Prostate gland (tissue), 2 donors: Measurements from ENCODE around the gene PUSL1.

ENCODE experiments used
- CTCF ChIP-seq, 4 experiments: fragments of 200-600 bp in 2 of 4; fragments of 450-650 bp in 2 of 4; sonication (generic) in 2 of 4; IDR thresholded peaks; 1 replicate in 3 of 4; 2 replicates in 1 of 4; pipeline ENCODE4 v1.5.1; 2016 to 2019; ENCODE audit warnings: antibody characterized with exemption in 4 of 4, mild to moderate bottlenecking in 2 of 4, moderate library complexity in 2 of 4
- POLR2A ChIP-seq: fragments of 450-650 bp; IDR thresholded peaks from one replicate; pipeline ENCODE4 v1.6.1; 2016; ENCODE audit warnings: antibody characterized with exemption, mild to moderate bottlenecking
- POLR2AphosphoS5 ChIP-seq: sonication (generic); formaldehyde crosslinking; IDR thresholded peaks from one replicate; pipeline ENCODE4 v1.6.1; 2017; ENCODE audit warnings: antibody characterized with exemption

DNA sequence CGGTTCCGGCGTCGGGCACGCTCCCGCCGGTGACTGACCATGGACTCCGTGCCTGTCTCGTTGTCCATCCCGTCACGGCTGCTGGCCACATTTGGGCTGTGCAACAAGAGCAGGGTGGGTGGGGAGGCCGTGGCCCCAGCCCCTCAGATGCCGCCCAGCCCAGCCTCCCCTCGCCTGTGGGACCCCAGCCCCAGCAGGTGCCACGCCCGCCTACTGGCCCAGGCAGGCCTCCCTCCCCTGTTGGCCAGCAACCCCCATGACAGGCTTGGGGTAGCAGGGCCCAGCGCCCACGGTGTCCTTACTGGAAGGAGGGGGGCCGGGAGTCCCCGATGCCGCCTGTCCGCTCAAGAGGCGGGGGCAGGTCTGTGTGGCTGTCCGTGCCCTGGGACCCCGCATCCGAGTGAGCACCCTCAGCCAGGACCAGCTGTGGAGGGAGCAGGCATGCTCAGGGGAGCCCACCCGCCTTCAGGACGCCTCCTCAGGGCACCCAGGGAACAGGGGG, 33.7 kb downstream of the PUSL1 start:
- TF ChIP-seq CTCF (IDR thresholded peaks at IDR 0.05), result no peak
- no peak for TF ChIP-seq POLR2AphosphoS5
- no peak for TF ChIP-seq POLR2A
